Body of pancreas (tissue), 4 donors: ENCODE results near the gene TAS2R16.

Experiments
- POLR2A ChIP-seq, 3 donors: fragments of 450-650 bp; IDR thresholded peaks; one replicate each; pipeline ENCODE4 v1.6.1; 2016; ENCODE audit warnings: antibody characterized with exemption in 3 of 3, mild to moderate bottlenecking in 2 of 3
- TF ChIP-seq, protein P1 (sequence below), 7 experiments: fragments of 450-650 bp in 4 of 7; fragments of 200-600 bp in 3 of 7; sonication (generic) in 3 of 7; IDR thresholded peaks; one replicate each; pipeline ENCODE4 v1.5.1; 2016 to 2019; ENCODE audit warnings: antibody characterized with exemption in 7 of 7

DNA sequence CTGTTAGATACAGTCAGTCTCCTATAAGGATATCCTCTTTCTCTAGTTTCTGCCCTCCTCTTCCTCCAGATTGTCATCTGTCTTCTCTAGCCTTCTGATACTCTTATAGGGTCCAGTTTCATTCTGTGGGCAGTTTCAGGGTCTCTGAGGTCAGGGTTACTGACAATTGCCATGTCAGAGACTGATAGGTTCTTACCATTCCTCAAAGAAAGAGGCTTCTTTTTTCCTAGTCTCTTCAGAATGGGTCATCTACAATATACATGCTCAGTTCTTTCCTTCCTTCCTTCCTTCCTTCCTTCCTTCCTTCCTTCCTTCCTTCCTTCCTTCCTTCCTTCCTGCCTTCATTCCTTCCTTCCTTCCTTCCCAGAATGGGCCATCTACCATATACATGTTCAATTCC is 48.1 kb upstream of the TAS2R16 start:
- TF ChIP-seq POLR2A (IDR thresholded peaks at IDR 0.05) = no peak
- TF ChIP-seq, protein P1, sequence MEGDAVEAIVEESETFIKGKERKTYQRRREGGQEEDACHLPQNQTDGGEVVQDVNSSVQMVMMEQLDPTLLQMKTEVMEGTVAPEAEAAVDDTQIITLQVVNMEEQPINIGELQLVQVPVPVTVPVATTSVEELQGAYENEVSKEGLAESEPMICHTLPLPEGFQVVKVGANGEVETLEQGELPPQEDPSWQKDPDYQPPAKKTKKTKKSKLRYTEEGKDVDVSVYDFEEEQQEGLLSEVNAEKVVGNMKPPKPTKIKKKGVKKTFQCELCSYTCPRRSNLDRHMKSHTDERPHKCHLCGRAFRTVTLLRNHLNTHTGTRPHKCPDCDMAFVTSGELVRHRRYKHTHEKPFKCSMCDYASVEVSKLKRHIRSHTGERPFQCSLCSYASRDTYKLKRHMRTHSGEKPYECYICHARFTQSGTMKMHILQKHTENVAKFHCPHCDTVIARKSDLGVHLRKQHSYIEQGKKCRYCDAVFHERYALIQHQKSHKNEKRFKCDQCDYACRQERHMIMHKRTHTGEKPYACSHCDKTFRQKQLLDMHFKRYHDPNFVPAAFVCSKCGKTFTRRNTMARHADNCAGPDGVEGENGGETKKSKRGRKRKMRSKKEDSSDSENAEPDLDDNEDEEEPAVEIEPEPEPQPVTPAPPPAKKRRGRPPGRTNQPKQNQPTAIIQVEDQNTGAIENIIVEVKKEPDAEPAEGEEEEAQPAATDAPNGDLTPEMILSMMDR (IDR thresholded peaks at IDR 0.05) = no peak
